H7 (cell line): ENCODE data around the gene TMTC3. TPM values are rescaled to one million over a fixed set of nuclear protein-coding genes. Genes with fewer than 3 reads are reported as not detected.

Experiments
- DNase-seq: peaks from one replicate; pipeline ENCODE4 v3.0.0; 2012
- H3K27me3 ChIP-seq: 2 replicates; pipeline ENCODE4 v1.6.0; 2011; ENCODE audit warnings: mild to moderate bottlenecking, low read length; ENCODE audit not compliant: control insufficient read depth, insufficient read depth
- H3K36me3 ChIP-seq: replicated peaks from 2 replicates; pipeline ENCODE4 v1.5.1; 2011; ENCODE audit warnings: low read length; ENCODE audit not compliant: control insufficient read depth, insufficient read depth
- H3K4me3 ChIP-seq: 2 replicates; pipeline ENCODE4 v1.5.1; 2011; ENCODE audit warnings: low read depth, mild to moderate bottlenecking, control low read depth, low read length, moderate library complexity; ENCODE audit not compliant: insufficient read depth
- total RNA-seq: library from RNA; depleted of rRNA; stranded (reverse); fragments of >200 nt; shearing (Covaris generic); gene quantifications from 2 replicates; pipeline ENCODE4 v1.2.3, GENCODE V29; 2014

TMTC3 gene
- total RNA-seq, 1 experiment from 2014 or later, result 35.4 TPM

- no peaks in the 10 kb centered on the region for H3K36me3 ChIP-seq
- DNase-seq, result no peak
- no peaks in the 10 kb centered on the region for H3K27me3 ChIP-seq
- H3K4me3 ChIP-seq, result no peak overlapping the region
Observed at GRCh38 chr12:88144546-88145468, 2.7 kb downstream of the TMTC3 start.

GRCh38 chr12:88145567-88146505, 3.7 kb downstream of the TMTC3 start:
- Histone ChIP-seq H3K27me3 (no peaks in the 10 kb centered on the region), H3K36me3 (no peaks in the 10 kb centered on the region), H3K4me3 (no peak overlapping the region)
- no peak for DNase-seq

- Histone ChIP-seq H3K27me3 (no peaks in the 10 kb centered on the region), H3K36me3 (no peaks in the 10 kb centered on the region), H3K4me3 (no peak overlapping the region)
- DNase-seq, result no peak
Observed at GRCh38 chr12:88150063-88150462, 8.0 kb downstream of the TMTC3 start.

GRCh38 chr12:88153959-88154358, 11.9 kb downstream of the TMTC3 start:
- no peak overlapping the region for H3K4me3 ChIP-seq
- DNase-seq, result no peak
- H3K27me3 ChIP-seq, result no peaks in the 10 kb centered on the region
- H3K36me3 ChIP-seq, result no peaks in the 10 kb centered on the region; the same call in 1 of the 2 replicates

GRCh38 chr12:88156075-88156654, 14.1 kb downstream of the TMTC3 start:
- no peak for DNase-seq
- no peaks in the 10 kb centered on the region; the same call in 1 of the 2 replicates for H3K36me3 ChIP-seq
- no peaks in the 10 kb centered on the region for H3K27me3 ChIP-seq
- no peak overlapping the region for H3K4me3 ChIP-seq

- Histone ChIP-seq H3K4me3 (no peak overlapping the region), H3K27me3 (no peaks in the 10 kb centered on the region), H3K36me3 (no peaks in the 10 kb centered on the region)
- DNase-seq, result no peak
Observed at GRCh38 chr12:88163371-88163770, 21.3 kb downstream of the TMTC3 start.

- DNase-seq, result no peak
- Histone ChIP-seq H3K27me3 (no peaks in the 10 kb centered on the region), H3K4me3 (no peak overlapping the region), H3K36me3 (no peaks in the 10 kb centered on the region)
Observed at GRCh38 chr12:88166179-88166578, 24.1 kb downstream of the TMTC3 start.

GRCh38 chr12:88167384-88167783, 25.3 kb downstream of the TMTC3 start:
- H3K4me3 ChIP-seq, result no peak overlapping the region
- no peaks in the 10 kb centered on the region for H3K36me3 ChIP-seq
- no peaks in the 10 kb centered on the region for H3K27me3 ChIP-seq
- no peak for DNase-seq

GRCh38 chr12:88172844-88173407, 30.8 kb downstream of the TMTC3 start:
- H3K36me3 ChIP-seq, result peaks cover 1% of the 10 kb centered on the region; the same call in 1 of the 2 replicates
- H3K4me3 ChIP-seq, result no peak overlapping the region
- no peaks in the 10 kb centered on the region for H3K27me3 ChIP-seq
- DNase-seq, result no peak

- Histone ChIP-seq H3K4me3 (no peak overlapping the region), H3K36me3 (peaks cover 1% of the 10 kb centered on the region; the same call in 1 of the 2 replicates), H3K27me3 (no peaks in the 10 kb centered on the region)
- DNase-seq, result no peak
Observed at GRCh38 chr12:88175544-88175943, 33.4 kb downstream of the TMTC3 start.

GRCh38 chr12:88179436-88180014, 37.4 kb downstream of the TMTC3 start:
- peaks cover 2% of the 10 kb centered on the region; the same call in 1 of the 2 replicates for H3K36me3 ChIP-seq
- DNase-seq, result no peak

GRCh38 chr12:88181881-88182280, 39.8 kb downstream of the TMTC3 start:
- no peaks in the 10 kb centered on the region for H3K27me3 ChIP-seq
- H3K36me3 ChIP-seq, result peaks cover 2% of the 10 kb centered on the region; the same call in 1 of the 2 replicates

More at GRCh38 chr12:88179436-88180014, 37.4 kb downstream of the TMTC3 start:
- Histone ChIP-seq H3K4me3 (no peak overlapping the region), H3K27me3 (no peaks in the 10 kb centered on the region)

GRCh38 chr12:88182416-88182815, 40.3 kb downstream of the TMTC3 start:
- Histone ChIP-seq H3K27me3 (no peaks in the 10 kb centered on the region), H3K36me3 (peaks cover 2% of the 10 kb centered on the region; the same call in 1 of the 2 replicates), H3K4me3 (no peak overlapping the region)
- DNase-seq, result no peak

More at GRCh38 chr12:88181881-88182280, 39.8 kb downstream of the TMTC3 start:
- no peak for DNase-seq
- no peak overlapping the region for H3K4me3 ChIP-seq
